Measurements from ENCODE around the gene FYN.

GRCh38 chr6:111680015-111680712, 193.1 kb downstream of the FYN start:
- TF ChIP-seq EZH2 (IDR thresholded peaks at IDR 0.05) = no peak
- TF ChIP-seq RAD21 (IDR thresholded peaks at IDR 0.05; ENCODE audit: low read depth) = no peak
- TF ChIP-seq CTCF (IDR thresholded peaks at IDR 0.05 in 2 of 3, conservative IDR thresholded peaks at IDR 0.05 in 1 of 3; ENCODE audit: borderline replicate concordance in 1 of 3, insufficient read depth in 1 of 3, low read depth in 2 of 3, low read length in 2 of 3) = no peak
- TF ChIP-seq POLR2A (IDR thresholded peaks at IDR 0.05; ENCODE audit: borderline replicate concordance, extremely low read depth, insufficient read depth, insufficient read length) = no peak
- TF ChIP-seq FOSL1 (IDR thresholded peaks at IDR 0.05; ENCODE audit: low read depth) = no peak
- no peak for TF ChIP-seq JUND (IDR thresholded peaks at IDR 0.05)
- no peak for TF ChIP-seq ZNF274 (IDR thresholded peaks at IDR 0.05; ENCODE audit: low read depth, low read length)
- TF ChIP-seq SP1 (IDR thresholded peaks at IDR 0.05; ENCODE audit: low read depth) = no peak
- no peak for TF ChIP-seq ELF1 (IDR thresholded peaks at IDR 0.05; ENCODE audit: borderline replicate concordance, low read depth)
